ENCODE data around the gene MAP2K5. TPM values are rescaled to one million over a fixed set of nuclear protein-coding genes. Genes with fewer than 3 reads are reported as not detected.

Gene MAP2K5
- total RNA-seq, 1 donor from 2014 or later, result 2.9 TPM

- FAIRE-seq (no peak), DNase-seq (ENCODE audit: low read depth) (no peak)
- Histone ChIP-seq H3K36me3 (ENCODE audit: control insufficient read depth, insufficient read depth, low read length) (no peaks in the 10 kb centered on the region), H3K4me3 (ENCODE audit: low read depth, low read length) (no peak overlapping the region), H3K27me3 (ENCODE audit: control insufficient read depth, insufficient read depth, low read length) (no peaks in the 10 kb centered on the region)
- no peak for TF ChIP-seq CTCF (IDR thresholded peaks at IDR 0.05; ENCODE audit: insufficient read depth, low read length, severe bottlenecking)
Observed at GRCh38 chr15:67744331-67745072, 202.0 kb downstream of the MAP2K5 start.

- H3K36me3 ChIP-seq (ENCODE audit: control insufficient read depth, insufficient read depth, low read length), result no peaks in the 10 kb centered on the region
- FAIRE-seq, result no peak
- no peak overlapping the region for H3K4me3 ChIP-seq (ENCODE audit: low read depth, low read length)
- peak; percentile 83 for DNase-seq (ENCODE audit: low read depth)
- no peaks in the 10 kb centered on the region for H3K27me3 ChIP-seq (ENCODE audit: control insufficient read depth, insufficient read depth, low read length)
- TF ChIP-seq CTCF (IDR thresholded peaks at IDR 0.05; ENCODE audit: insufficient read depth, low read length, severe bottlenecking), result no peak
Observed at GRCh38 chr15:67745073-67746006, 202.8 kb downstream of the MAP2K5 start.

- no peak for TF ChIP-seq CTCF (IDR thresholded peaks at IDR 0.05; ENCODE audit: insufficient read depth, low read length, severe bottlenecking)
- peak; percentile 69 for DNase-seq (ENCODE audit: low read depth)
- H3K36me3 ChIP-seq (ENCODE audit: control insufficient read depth, insufficient read depth, low read length), result no peaks in the 10 kb centered on the region
- no peaks in the 10 kb centered on the region for H3K27me3 ChIP-seq (ENCODE audit: control insufficient read depth, insufficient read depth, low read length)
- FAIRE-seq, result no peak
- H3K4me3 ChIP-seq (ENCODE audit: low read depth, low read length), result no peak overlapping the region
Observed at GRCh38 chr15:67746022-67746421, 203.5 kb downstream of the MAP2K5 start.

GRCh38 chr15:67746450-67746849 is 203.9 kb downstream of the MAP2K5 start:
- FAIRE-seq, result no peak
- Histone ChIP-seq H3K4me3 (ENCODE audit: low read depth, low read length) (no peak overlapping the region), H3K36me3 (ENCODE audit: control insufficient read depth, insufficient read depth, low read length) (no peaks in the 10 kb centered on the region), H3K27me3 (ENCODE audit: control insufficient read depth, insufficient read depth, low read length) (no peaks in the 10 kb centered on the region)
- peak; percentile 95 for DNase-seq (ENCODE audit: low read depth)
- TF ChIP-seq CTCF (IDR thresholded peaks at IDR 0.05; ENCODE audit: insufficient read depth, low read length, severe bottlenecking), result no peak

GRCh38 chr15:67747921-67748320 is 205.4 kb downstream of the MAP2K5 start:
- no peak for TF ChIP-seq CTCF (IDR thresholded peaks at IDR 0.05; ENCODE audit: insufficient read depth, low read length, severe bottlenecking)
- FAIRE-seq (no peak), DNase-seq (ENCODE audit: low read depth) (no peak)
- H3K27me3 ChIP-seq (ENCODE audit: control insufficient read depth, insufficient read depth, low read length), result no peaks in the 10 kb centered on the region
- no peaks in the 10 kb centered on the region for H3K36me3 ChIP-seq (ENCODE audit: control insufficient read depth, insufficient read depth, low read length)
- no peak overlapping the region for H3K4me3 ChIP-seq (ENCODE audit: low read depth, low read length)

Data from bronchial epithelial cell (primary cell).